HCT116 (cell line): Measurements from ENCODE around the gene LRP1B. TPM values are rescaled to one million over a fixed set of nuclear protein-coding genes. Genes with fewer than 3 reads are reported as not detected.
A peak's percentile ranks its signal among the peaks of the same experiment; 100 is the strongest.

Experiments used
- ATAC-seq: fragments of 200-7000 bp; cut with Tn5 transposase; 2 replicates; pipeline ENCODE4 v1.9.1; 2020; ENCODE audit warnings: mild to moderate bottlenecking, moderate library complexity
- BruUV-seq: library from RNA; stranded (reverse); fragments of 400-500 nt; replicated peaks from 2 replicates; lab custom pipeline; 2021; lab: Mats Ljungman, UMichigan
- CTCF ChIA-PET: fragments of 300-600 bp; sonication (Branson Sonifier 250); formaldehyde crosslinking; loops from one replicate; lab custom pipeline; 2021; ENCODE audit warnings: antibody characterized with exemption; lab: Charles Lee
- POLR2A ChIA-PET: fragments of 300-600, 350-600 bp; sonication (Branson Sonifier 250); formaldehyde crosslinking; loops from one replicate; lab custom pipeline; 2021; ENCODE audit warnings: antibody characterized with exemption; lab: Charles Lee
- RAD21 ChIA-PET, 2 experiments: fragments of 300-600 bp; sonication (Branson Sonifier 250); formaldehyde crosslinking; loops; one replicate each; lab custom pipeline; 2023; ENCODE audit warnings: low total read pairs in 2 of 2; ENCODE audit not compliant: uncharacterized antibody in 2 of 2, unreplicated experiment in 2 of 2, low non-redundant PET in 1 of 2; lab: Charles Lee
- DNase-seq: peaks from one replicate; pipeline ENCODE4 v3.0.0-alpha.2; 2010; ENCODE audit warnings: low read depth, low spot score
- H2AFZ ChIP-seq: fragments of 200-600 bp; shearing (Covaris generic), sonication (generic); 2 replicates; pipeline ENCODE4 v1.6.1; 2017; ENCODE audit warnings: low read depth, mixed run types, mixed read lengths, antibody characterized with exemption, low read length; ENCODE audit not compliant: poor library complexity, severe bottlenecking
- H3K27ac ChIP-seq: 2 replicates; pipeline ENCODE4 v1.5.1; 2012; ENCODE audit warnings: low read depth, low read length
- H3K27me3 ChIP-seq: fragments of 200-600 bp; sonication (generic); 2 replicates; pipeline ENCODE4 v1.6.1; 2016; ENCODE audit warnings: mixed run types, low read length, mixed read lengths; ENCODE audit not compliant: insufficient read depth
- H3K36me3 ChIP-seq, 2 experiments: fragments of 200-500 bp in 1 of 2; fragments of 200-600 bp in 1 of 2; sonication (Bioruptor generic) in 1 of 2; sonication (generic) in 1 of 2; 2 replicates each; pipeline versions ENCODE4 v1.5.1 to v1.6.1; 2014 to 2016; ENCODE audit warnings: low read length in 2 of 2, inconsistent platforms in 1 of 2, mixed read lengths in 1 of 2, mixed run types in 1 of 2; ENCODE audit not compliant: insufficient read depth in 2 of 2, control insufficient read depth in 1 of 2
- H3K4me1 ChIP-seq, 2 experiments: fragments of 200-600 bp in 1 of 2; sonication (generic) in 1 of 2; 2 replicates each; pipeline versions ENCODE4 v1.5.1 to v1.6.1; 2012 to 2017; ENCODE audit warnings: low read length in 2 of 2, inconsistent platforms in 1 of 2, mild to moderate bottlenecking in 1 of 2, mixed read lengths in 1 of 2, mixed run types in 1 of 2, moderate library complexity in 1 of 2; ENCODE audit not compliant: insufficient read depth in 2 of 2, control insufficient read depth in 1 of 2
- H3K4me2 ChIP-seq: fragments of 200-600 bp; sonication (generic); 2 replicates; pipeline ENCODE4 v1.6.1; 2017; ENCODE audit warnings: mixed run types, low read length, mixed read lengths
- H3K4me3 ChIP-seq, 2 experiments: fragments of 200-600 bp in 1 of 2; sonication (generic) in 1 of 2; replicated peaks in 1 of 2; 2 replicates each; pipeline ENCODE4 v1.5.1; 2011 to 2016; ENCODE audit warnings: low read length in 2 of 2, control low read depth in 1 of 2, low read depth in 1 of 2, mild to moderate bottlenecking in 1 of 2, mixed read lengths in 1 of 2, mixed run types in 1 of 2
- H3K79me2 ChIP-seq: fragments of 200-600 bp; sonication (generic); 2 replicates; pipeline ENCODE4 v1.6.1; 2017; ENCODE audit warnings: mild to moderate bottlenecking, mixed run types, low read length, moderate library complexity, mixed read lengths; ENCODE audit not compliant: insufficient read depth
- H3K9ac ChIP-seq: fragments of 200-600 bp; sonication (generic); 2 replicates; pipeline ENCODE4 v1.6.1; 2016; ENCODE audit warnings: low read length, mixed read lengths
- H3K9me2 ChIP-seq: fragments of 200-600 bp; sonication (generic), shearing (Covaris generic); 2 replicates; pipeline ENCODE4 v1.6.1; 2017; ENCODE audit warnings: mixed run types, mild to moderate bottlenecking, moderate library complexity; ENCODE audit not compliant: insufficient read depth
- H3K9me3 ChIP-seq, 2 experiments: fragments of 200-500 bp in 1 of 2; fragments of 200-600 bp in 1 of 2; sonication (Bioruptor generic) in 1 of 2; sonication (generic) in 1 of 2; 2 replicates each; pipeline ENCODE4 v1.6.1; 2014 to 2017; ENCODE audit warnings: low read length in 2 of 2, mixed read lengths in 2 of 2, inconsistent platforms in 1 of 2, low read depth in 1 of 2, mild to moderate bottlenecking in 1 of 2, mixed run types in 1 of 2, moderate library complexity in 1 of 2; ENCODE audit not compliant: control insufficient read depth in 1 of 2, insufficient read depth in 1 of 2
- H4K20me1 ChIP-seq: fragments of 200-600 bp; sonication (generic), shearing (Covaris generic); 2 replicates; pipeline ENCODE4 v1.6.1; 2017; ENCODE audit warnings: mixed run types, mild to moderate bottlenecking, moderate library complexity; ENCODE audit not compliant: insufficient read depth
- CBX3 ChIP-seq: IDR thresholded peaks from 2 replicates; pipeline ENCODE4 v1.6.1; 2012; ENCODE audit warnings: low read depth
- CEBPB ChIP-seq: IDR thresholded peaks from 2 replicates; pipeline ENCODE4 v1.6.1; 2012; ENCODE audit warnings: low read depth
- EGR1 ChIP-seq: IDR thresholded peaks from 2 replicates; pipeline ENCODE4 v1.6.1; 2012; ENCODE audit warnings: low read depth
- ELF1 ChIP-seq: IDR thresholded peaks from 2 replicates; pipeline ENCODE4 v1.6.1; 2012; ENCODE audit warnings: low read depth, borderline replicate concordance
- EZH2 ChIP-seq: fragments of 200-600 bp; sonication (generic); IDR thresholded peaks from 2 replicates; pipeline ENCODE4 v1.6.1; 2017; ENCODE audit warnings: antibody characterized with exemption, mixed run types
- FOSL1 ChIP-seq: IDR thresholded peaks from 2 replicates; pipeline ENCODE4 v1.6.1; 2012; ENCODE audit warnings: low read depth
- POLR2A ChIP-seq: IDR thresholded peaks from 2 replicates; pipeline ENCODE4 v1.7.0; 2011; ENCODE audit warnings: borderline replicate concordance; ENCODE audit not compliant: insufficient read depth, insufficient read length; ENCODE audit errors: extremely low read depth
- POLR2AphosphoS5 ChIP-seq: IDR thresholded peaks from 2 replicates; pipeline ENCODE4 v1.6.1; 2011; ENCODE audit warnings: mild to moderate bottlenecking, low read depth, low read length, moderate library complexity
- RAD21 ChIP-seq: IDR thresholded peaks from 2 replicates; pipeline ENCODE4 v1.6.1; 2012; ENCODE audit warnings: low read depth, mild to moderate bottlenecking
- SIN3A ChIP-seq: IDR thresholded peaks from 2 replicates; pipeline ENCODE4 v1.6.1; 2012; ENCODE audit warnings: low read depth
- SP1 ChIP-seq: IDR thresholded peaks from 2 replicates; pipeline ENCODE4 v1.6.1; 2012; ENCODE audit warnings: low read depth
- SRF ChIP-seq: IDR thresholded peaks from 2 replicates; pipeline ENCODE4 v1.6.1; 2012; ENCODE audit warnings: low read depth
- ZBTB33 ChIP-seq: IDR thresholded peaks from 2 replicates; pipeline ENCODE4 v1.6.1; 2011; ENCODE audit warnings: mild to moderate bottlenecking, low read length, moderate library complexity; ENCODE audit not compliant: insufficient replicate concordance; ENCODE audit errors: extremely low read depth
- ZFX ChIP-seq: fragments of 450-650 bp; IDR thresholded peaks from 2 replicates; pipeline ENCODE4 v1.6.1; 2017
- ZNF274 ChIP-seq: fragments of 200-500 bp; sonication (Bioruptor generic); IDR thresholded peaks from 2 replicates; pipeline ENCODE4 v1.6.1; 2014; ENCODE audit warnings: mild to moderate bottlenecking, low read depth, low read length, inconsistent platforms
- intact Hi-C: fragments of 100-400 bp; cut with micrococcal nuclease; formaldehyde crosslinking; loops from 2 replicates; pipeline ENCODE4 v1.10.0; 2022
- total RNA-seq: library from RNA; stranded (reverse); gene quantifications from one replicate; pipeline ENCODE4 v1.2.1, GENCODE V29; 2021; ENCODE audit not compliant: unreplicated experiment
- TF ChIP-seq, protein P1 (sequence below): IDR thresholded peaks from 2 replicates; pipeline ENCODE4 v1.6.1; 2012; ENCODE audit warnings: low read depth
- TF ChIP-seq, protein P2 (sequence below), 3 experiments: fragments of 200-600 bp in 1 of 3; sonication (generic) in 1 of 3; IDR thresholded peaks in 2 of 3; conservative IDR thresholded peaks in 1 of 3; 2 replicates each; pipeline ENCODE4 v1.5.1; 2012 to 2017; ENCODE audit warnings: low read depth in 2 of 3, low read length in 2 of 3, antibody characterized with exemption in 1 of 3, borderline replicate concordance in 1 of 3, control low read depth in 1 of 3, mild to moderate bottlenecking in 1 of 3, mixed read lengths in 1 of 3, mixed run types in 1 of 3, moderate library complexity in 1 of 3; ENCODE audit not compliant: insufficient read depth in 1 of 3
- TF ChIP-seq, protein P3 (sequence below): IDR thresholded peaks from 2 replicates; pipeline ENCODE4 v1.6.1; 2012

LRP1B gene
- total RNA-seq, 1 experiment from 2014 or later, result 0.34 TPM

DNA sequence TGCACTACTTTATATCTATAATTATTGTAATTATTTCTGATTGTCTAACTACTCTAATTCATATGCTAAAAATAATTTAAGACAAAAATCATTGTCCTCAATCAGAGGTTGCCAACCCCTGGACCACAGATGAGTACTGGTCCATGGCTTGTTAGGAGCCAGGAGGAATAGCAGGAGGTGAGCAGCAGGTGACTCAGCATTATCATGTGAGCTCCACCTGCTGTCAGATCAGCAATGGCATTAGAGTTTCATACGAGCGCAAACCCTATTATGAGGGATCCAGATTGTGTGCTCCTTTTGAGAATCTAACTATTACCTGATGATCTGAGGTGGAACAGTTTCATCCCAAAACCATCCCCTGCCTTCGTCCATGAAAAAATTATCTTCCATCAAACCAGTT lies 1434.4 kb downstream of the LRP1B start:
- no peak overlapping the region for H3K4me2 ChIP-seq
- no peak overlapping the region for H3K4me3 ChIP-seq
- peak; percentile 24 for DNase-seq
- no peaks in the 10 kb centered on the region for H3K9me3 ChIP-seq
- ATAC-seq, result peak; percentile 76
- no peaks in the 10 kb centered on the region for H4K20me1 ChIP-seq
- H3K9me2 ChIP-seq, result no peaks in the 10 kb centered on the region
- H3K4me1 ChIP-seq, result no peaks in the 10 kb centered on the region
- POLR2A ChIA-PET, result no interaction called here
- no peak overlapping the region for H2AFZ ChIP-seq
- CTCF ChIA-PET, result no interaction called here
- H3K27me3 ChIP-seq, result no peaks in the 10 kb centered on the region
- no peak overlapping the region for H3K27ac ChIP-seq
- TF ChIP-seq SIN3A, result no peak
- TF ChIP-seq ZNF274, result no peak
- TF ChIP-seq FOSL1, result peak; percentile 29; the same call in 1 of the 2 replicates
- TF ChIP-seq ZBTB33, result no peak
- TF ChIP-seq CBX3, result no peak
- TF ChIP-seq RAD21, result peak; percentile 40; the same call in 1 of the 2 replicates
- TF ChIP-seq SP1, result no peak
- TF ChIP-seq, protein P1, sequence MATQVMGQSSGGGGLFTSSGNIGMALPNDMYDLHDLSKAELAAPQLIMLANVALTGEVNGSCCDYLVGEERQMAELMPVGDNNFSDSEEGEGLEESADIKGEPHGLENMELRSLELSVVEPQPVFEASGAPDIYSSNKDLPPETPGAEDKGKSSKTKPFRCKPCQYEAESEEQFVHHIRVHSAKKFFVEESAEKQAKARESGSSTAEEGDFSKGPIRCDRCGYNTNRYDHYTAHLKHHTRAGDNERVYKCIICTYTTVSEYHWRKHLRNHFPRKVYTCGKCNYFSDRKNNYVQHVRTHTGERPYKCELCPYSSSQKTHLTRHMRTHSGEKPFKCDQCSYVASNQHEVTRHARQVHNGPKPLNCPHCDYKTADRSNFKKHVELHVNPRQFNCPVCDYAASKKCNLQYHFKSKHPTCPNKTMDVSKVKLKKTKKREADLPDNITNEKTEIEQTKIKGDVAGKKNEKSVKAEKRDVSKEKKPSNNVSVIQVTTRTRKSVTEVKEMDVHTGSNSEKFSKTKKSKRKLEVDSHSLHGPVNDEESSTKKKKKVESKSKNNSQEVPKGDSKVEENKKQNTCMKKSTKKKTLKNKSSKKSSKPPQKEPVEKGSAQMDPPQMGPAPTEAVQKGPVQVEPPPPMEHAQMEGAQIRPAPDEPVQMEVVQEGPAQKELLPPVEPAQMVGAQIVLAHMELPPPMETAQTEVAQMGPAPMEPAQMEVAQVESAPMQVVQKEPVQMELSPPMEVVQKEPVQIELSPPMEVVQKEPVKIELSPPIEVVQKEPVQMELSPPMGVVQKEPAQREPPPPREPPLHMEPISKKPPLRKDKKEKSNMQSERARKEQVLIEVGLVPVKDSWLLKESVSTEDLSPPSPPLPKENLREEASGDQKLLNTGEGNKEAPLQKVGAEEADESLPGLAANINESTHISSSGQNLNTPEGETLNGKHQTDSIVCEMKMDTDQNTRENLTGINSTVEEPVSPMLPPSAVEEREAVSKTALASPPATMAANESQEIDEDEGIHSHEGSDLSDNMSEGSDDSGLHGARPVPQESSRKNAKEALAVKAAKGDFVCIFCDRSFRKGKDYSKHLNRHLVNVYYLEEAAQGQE, result no peak
- TF ChIP-seq, protein P2, sequence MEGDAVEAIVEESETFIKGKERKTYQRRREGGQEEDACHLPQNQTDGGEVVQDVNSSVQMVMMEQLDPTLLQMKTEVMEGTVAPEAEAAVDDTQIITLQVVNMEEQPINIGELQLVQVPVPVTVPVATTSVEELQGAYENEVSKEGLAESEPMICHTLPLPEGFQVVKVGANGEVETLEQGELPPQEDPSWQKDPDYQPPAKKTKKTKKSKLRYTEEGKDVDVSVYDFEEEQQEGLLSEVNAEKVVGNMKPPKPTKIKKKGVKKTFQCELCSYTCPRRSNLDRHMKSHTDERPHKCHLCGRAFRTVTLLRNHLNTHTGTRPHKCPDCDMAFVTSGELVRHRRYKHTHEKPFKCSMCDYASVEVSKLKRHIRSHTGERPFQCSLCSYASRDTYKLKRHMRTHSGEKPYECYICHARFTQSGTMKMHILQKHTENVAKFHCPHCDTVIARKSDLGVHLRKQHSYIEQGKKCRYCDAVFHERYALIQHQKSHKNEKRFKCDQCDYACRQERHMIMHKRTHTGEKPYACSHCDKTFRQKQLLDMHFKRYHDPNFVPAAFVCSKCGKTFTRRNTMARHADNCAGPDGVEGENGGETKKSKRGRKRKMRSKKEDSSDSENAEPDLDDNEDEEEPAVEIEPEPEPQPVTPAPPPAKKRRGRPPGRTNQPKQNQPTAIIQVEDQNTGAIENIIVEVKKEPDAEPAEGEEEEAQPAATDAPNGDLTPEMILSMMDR (IDR thresholded peaks at IDR 0.05 in 2 of 3, conservative IDR thresholded peaks at IDR 0.05 in 1 of 3; ENCODE audit: borderline replicate concordance in 1 of 3, insufficient read depth in 1 of 3, low read depth in 2 of 3, low read length in 2 of 3), result 0 out of 6 replicates have a peak, but pooled peaks of 2 of the 3 experiments have one; percentile 8
- no peak for TF ChIP-seq POLR2A
- no peak for TF ChIP-seq EZH2
- no peak for TF ChIP-seq EGR1
- TF ChIP-seq POLR2AphosphoS5, result no peak
- no peak for TF ChIP-seq SRF
- TF ChIP-seq, protein P3, sequence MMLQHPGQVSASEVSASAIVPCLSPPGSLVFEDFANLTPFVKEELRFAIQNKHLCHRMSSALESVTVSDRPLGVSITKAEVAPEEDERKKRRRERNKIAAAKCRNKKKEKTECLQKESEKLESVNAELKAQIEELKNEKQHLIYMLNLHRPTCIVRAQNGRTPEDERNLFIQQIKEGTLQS, result no peak
- TF ChIP-seq CEBPB, result no peak
- TF ChIP-seq ZFX, result no peak
- no peak for TF ChIP-seq ELF1
- H3K9ac ChIP-seq, result no peak overlapping the region
- BruUV-seq, result no TSS peak
- no peaks in the 10 kb centered on the region for H3K79me2 ChIP-seq
- intact Hi-C loops, result no loop called here
- RAD21 ChIA-PET, result no interaction called here
- H3K36me3 ChIP-seq, result no peaks in the 10 kb centered on the region
